Fibroblast of the aortic adventitia (primary cell): Measurements from ENCODE around the gene SETD2. TPM values are rescaled to one million over a fixed set of nuclear protein-coding genes. Genes with fewer than 3 reads are reported as not detected.
"Not testable (repeated sequence)": the region's sequence is repeated elsewhere in the genome, so short reads cannot be mapped to it uniquely, and the experiment has no call there.

Experiments
- DNase-seq: peaks from one replicate; pipeline ENCODE4 v3.0.0-alpha.2; 2010; ENCODE audit warnings: low read depth
- H3K4me3 ChIP-seq: 2 replicates; pipeline ENCODE4 v1.5.1; 2011; ENCODE audit warnings: low read depth, mild to moderate bottlenecking, control low read depth, low read length, moderate library complexity
- CTCF ChIP-seq: IDR thresholded peaks from 2 replicates; pipeline ENCODE4 v1.5.1; 2011; ENCODE audit warnings: mild to moderate bottlenecking, low read length, control low read depth, inconsistent platforms; ENCODE audit not compliant: insufficient read depth
- total RNA-seq: library from RNA; depleted of rRNA; stranded (reverse); fragments of >200 nt; gene quantifications from 2 replicates; pipeline ENCODE4 v1.2.3, GENCODE V29; 2012; ENCODE audit warnings: low replicate concordance

Gene SETD2
- total RNA-seq, 1 donor: 37.6 TPM

- DNase-seq: no peak
- H3K4me3 ChIP-seq: no peak overlapping the region
- no peak for TF ChIP-seq CTCF
These were observed 107.2 kb downstream of the SETD2 start for GRCh38 chr3:47056705-47057104.

- no peak overlapping the region for H3K4me3 ChIP-seq
- TF ChIP-seq CTCF: no peak
- peak; percentile 26 for DNase-seq
These were observed 109.5 kb downstream of the SETD2 start for GRCh38 chr3:47054412-47054811.

GRCh38 chr3:47047673-47048072 is 116.2 kb downstream of the SETD2 start:
- DNase-seq: peak; percentile 7
- TF ChIP-seq CTCF: no peak
- no peak overlapping the region for H3K4me3 ChIP-seq

- no peak for TF ChIP-seq CTCF
- no peak for DNase-seq
These were observed 116.8 kb downstream of the SETD2 start for GRCh38 chr3:47047069-47047468.

GRCh38 chr3:47042231-47042791 is 121.6 kb downstream of the SETD2 start:
- TF ChIP-seq CTCF: no peak
- DNase-seq: no peak
- H3K4me3 ChIP-seq: no peak overlapping the region

More at GRCh38 chr3:47047069-47047468, 116.8 kb downstream of the SETD2 start:
- no peak overlapping the region for H3K4me3 ChIP-seq

GRCh38 chr3:47041114-47041513 is 122.8 kb downstream of the SETD2 start:
- TF ChIP-seq CTCF: no peak

GRCh38 chr3:47037302-47037701 is 126.6 kb downstream of the SETD2 start:
- DNase-seq, H3K4me3 ChIP-seq: not testable (repeated sequence)

More at GRCh38 chr3:47041114-47041513, 122.8 kb downstream of the SETD2 start:
- H3K4me3 ChIP-seq: no peak overlapping the region
- no peak for DNase-seq
